H1 (cell line): ENCODE results near the gene MRPL50. TPM values are rescaled to one million over a fixed set of nuclear protein-coding genes. Genes with fewer than 3 reads are reported as not detected.

ENCODE experiments used
- CTCF ChIA-PET: fragments of 300-600 bp; sonication (Branson Sonifier 250); formaldehyde crosslinking; loops from one replicate; lab custom pipeline; 2021; ENCODE audit not compliant: partially characterized antibody; lab: Charles Lee
- POLR2A ChIA-PET: fragments of 300-600 bp; sonication (Branson Sonifier 250); formaldehyde crosslinking; loops from one replicate; lab custom pipeline; 2021; ENCODE audit warnings: inconsistent platforms; ENCODE audit not compliant: partially characterized antibody; lab: Charles Lee
- DNase-seq, 2 experiments: peaks; one replicate each; pipeline versions ENCODE4 v3.0.0 to v3.0.0-alpha.2; 2010 to 2022; ENCODE audit warnings: low spot score in 2 of 2, low read depth in 1 of 2, mixed read lengths in 1 of 2
- FAIRE-seq: peaks from 2 replicates; lab custom pipeline; 2011; peaks lifted over from hg19 to GRCh38; lab: Jason Lieb, UNC
- H2AFZ ChIP-seq: 2 replicates; pipeline ENCODE4 v1.8.1; 2012; ENCODE audit warnings: low read length, inconsistent platforms
- H2AK5ac ChIP-seq: 2 replicates; pipeline ENCODE4 v1.6.1; 2013; ENCODE audit warnings: low read depth, low read length
- H2BK120ac ChIP-seq: replicated peaks from 2 replicates; pipeline ENCODE3; 2013; ENCODE audit warnings: low read depth, low read length, inconsistent platforms
- H2BK12ac ChIP-seq: 2 replicates; pipeline ENCODE4 v1.6.1; 2013; ENCODE audit warnings: low read depth, low read length
- H2BK15ac ChIP-seq: 2 replicates; pipeline ENCODE4 v1.6.1; 2013; ENCODE audit warnings: low read length
- H2BK20ac ChIP-seq: 2 replicates; pipeline ENCODE4 v1.6.1; 2013; ENCODE audit warnings: low read length
- H2BK5ac ChIP-seq: 2 replicates; pipeline ENCODE4 v1.6.1; 2013; ENCODE audit warnings: low read depth, low read length
- H3K14ac ChIP-seq: 2 replicates; pipeline ENCODE4 v1.6.1; 2013; ENCODE audit warnings: inconsistent platforms; ENCODE audit not compliant: insufficient read length
- H3K18ac ChIP-seq: 2 replicates; pipeline ENCODE4 v1.6.1; 2013; ENCODE audit warnings: low read length; ENCODE audit errors: extremely low read depth
- H3K23ac ChIP-seq: 2 replicates; pipeline ENCODE4 v1.6.1; 2013; ENCODE audit warnings: inconsistent platforms; ENCODE audit not compliant: insufficient read length
- H3K23me2 ChIP-seq: 2 replicates; pipeline ENCODE4 v1.6.1; 2013; ENCODE audit warnings: low read depth, low read length
- H3K27ac ChIP-seq: 2 replicates; pipeline ENCODE4 v1.6.1; 2011; ENCODE audit warnings: low read depth, low read length, inconsistent platforms
- H3K27me3 ChIP-seq, 4 experiments: replicated peaks in 1 of 4; 1 replicate in 1 of 4; 2 replicates in 3 of 4; pipeline versions ENCODE4 v1.6.1 to v1.8.1; 2011 to 2013; ENCODE audit warnings: low read length in 3 of 4, mild to moderate bottlenecking in 3 of 4, inconsistent platforms in 2 of 4, mixed read lengths in 2 of 4, moderate library complexity in 1 of 4; ENCODE audit not compliant: control insufficient read depth in 3 of 4, insufficient read depth in 3 of 4; ENCODE audit errors: extremely low read depth in 1 of 4
- H3K36me3 ChIP-seq, 4 experiments: 2 replicates each; pipeline versions ENCODE4 v1.6.1 to v1.8.1; 2011 to 2013; ENCODE audit warnings: mild to moderate bottlenecking in 4 of 4, low read length in 3 of 4, moderate library complexity in 2 of 4, control low read depth in 1 of 4, inconsistent platforms in 1 of 4; ENCODE audit not compliant: insufficient read depth in 4 of 4, control insufficient read depth in 2 of 4
- H3K4ac ChIP-seq: replicated peaks from 2 replicates; pipeline ENCODE3; 2013; ENCODE audit warnings: low read length, low read depth, mixed read lengths, inconsistent platforms; ENCODE audit not compliant: insufficient read length
- H3K4me1 ChIP-seq, 4 experiments: replicated peaks in 1 of 4; 1 replicate in 1 of 4; 2 replicates in 3 of 4; pipeline versions ENCODE4 v1.6.1 to v1.8.1; 2011 to 2013; ENCODE audit warnings: low read length in 3 of 4, inconsistent platforms in 2 of 4, mixed read lengths in 1 of 4; ENCODE audit not compliant: insufficient read depth in 4 of 4, control insufficient read depth in 3 of 4
- H3K4me2 ChIP-seq, 2 experiments: 2 replicates each; pipeline versions ENCODE4 v1.6.1 to v1.8.1; 2011 to 2013; ENCODE audit warnings: low read depth in 2 of 2, low read length in 2 of 2, control low read depth in 1 of 2, inconsistent platforms in 1 of 2, mild to moderate bottlenecking in 1 of 2; ENCODE audit not compliant: insufficient read depth in 1 of 2
- H3K4me3 ChIP-seq, 4 experiments: fragments of 200-600, 300-600 bp in 1 of 4; sonication (generic), shearing (Covaris generic), sonication (Bioruptor Twin) in 1 of 4; 2 replicates each; pipeline versions ENCODE4 v1.5.1 to v1.8.1; 2011 to 2016; ENCODE audit warnings: low read length in 4 of 4, low read depth in 3 of 4, control low read depth in 2 of 4, inconsistent platforms in 2 of 4, mild to moderate bottlenecking in 2 of 4, mixed read lengths in 1 of 4, moderate library complexity in 1 of 4; ENCODE audit not compliant: insufficient read depth in 2 of 4; ENCODE audit errors: extremely low read depth in 1 of 4
- H3K56ac ChIP-seq: replicated peaks from 2 replicates; pipeline ENCODE3; 2013; ENCODE audit warnings: low read depth, mild to moderate bottlenecking, mixed read lengths, low read length, inconsistent platforms; ENCODE audit not compliant: insufficient read length
- H3K79me1 ChIP-seq: 2 replicates; pipeline ENCODE4 v1.6.1; 2013; ENCODE audit warnings: low read depth, low read length, control low read depth
- H3K79me2 ChIP-seq, 2 experiments: 2 replicates each; pipeline versions ENCODE4 v1.6.1 to v1.8.1; 2012 to 2013; ENCODE audit warnings: low read length in 2 of 2, mild to moderate bottlenecking in 2 of 2, inconsistent platforms in 1 of 2; ENCODE audit not compliant: insufficient read depth in 2 of 2, control insufficient read depth in 1 of 2
- H3K9ac ChIP-seq, 4 experiments: replicated peaks in 1 of 4; 1 replicate in 1 of 4; 2 replicates in 3 of 4; pipeline versions ENCODE4 v1.6.1 to v1.8.1; 2011 to 2013; ENCODE audit warnings: low read depth in 3 of 4, low read length in 3 of 4, control low read depth in 2 of 4, mild to moderate bottlenecking in 2 of 4, moderate library complexity in 2 of 4, inconsistent platforms in 1 of 4; ENCODE audit errors: extremely low read depth in 1 of 4
- H3K9me3 ChIP-seq, 2 experiments: 2 replicates each; pipeline versions ENCODE4 v1.6.1 to v1.8.1; 2012 to 2013; ENCODE audit warnings: mild to moderate bottlenecking in 2 of 2, moderate library complexity in 2 of 2, control low read depth in 1 of 2, inconsistent platforms in 1 of 2, low read depth in 1 of 2, low read length in 1 of 2, mixed read lengths in 1 of 2; ENCODE audit not compliant: insufficient read depth in 2 of 2
- H4K20me1 ChIP-seq, 2 experiments: replicated peaks in 1 of 2; 2 replicates each; pipeline versions ENCODE3 to v1.8.1; 2011 to 2013; ENCODE audit warnings: inconsistent platforms in 2 of 2, low read length in 2 of 2, mild to moderate bottlenecking in 1 of 2; ENCODE audit not compliant: insufficient read depth in 2 of 2, control insufficient read depth in 1 of 2
- H4K5ac ChIP-seq: 2 replicates; pipeline ENCODE4 v1.6.1; 2013; ENCODE audit warnings: low read length, low read depth, mixed read lengths, inconsistent platforms; ENCODE audit not compliant: insufficient read length
- H4K8ac ChIP-seq: 2 replicates; pipeline ENCODE4 v1.8.0; 2013; ENCODE audit warnings: mild to moderate bottlenecking, moderate library complexity, low read length, inconsistent platforms; ENCODE audit not compliant: insufficient read depth; ENCODE audit errors: extremely low read depth
- H4K91ac ChIP-seq: replicated peaks from 2 replicates; pipeline ENCODE3; 2013; ENCODE audit warnings: low read length, mixed read lengths, inconsistent platforms; ENCODE audit not compliant: insufficient read length
- ATF2 ChIP-seq: IDR thresholded peaks from 2 replicates; pipeline ENCODE4 v1.6.1; 2012; ENCODE audit warnings: low read length, inconsistent platforms
- BACH1 ChIP-seq: IDR thresholded peaks from 2 replicates; pipeline ENCODE4 v1.6.1; 2012; ENCODE audit warnings: low read length, improper control_type of control experiment
- BRCA1 ChIP-seq: IDR thresholded peaks from 2 replicates; pipeline ENCODE4 v1.6.1; 2012; ENCODE audit warnings: low read depth, low read length, improper control_type of control experiment
- CEBPB ChIP-seq: IDR thresholded peaks from 2 replicates; pipeline ENCODE4 v1.6.1; 2012; ENCODE audit warnings: low read depth, low read length
- CHD1 ChIP-seq: IDR thresholded peaks from 2 replicates; pipeline ENCODE4 v1.6.1; 2012; ENCODE audit warnings: low read depth, low read length, improper control_type of control experiment
- FOSL1 ChIP-seq: IDR thresholded peaks from 2 replicates; pipeline ENCODE4 v1.6.1; 2011; ENCODE audit warnings: mild to moderate bottlenecking, low read depth, low read length, moderate library complexity; ENCODE audit not compliant: insufficient read depth
- HDAC6 ChIP-seq: IDR thresholded peaks from one replicate; pipeline ENCODE4 v1.7.1; 2012; ENCODE audit warnings: low read depth, mild to moderate bottlenecking, inconsistent platforms, low read length, moderate library complexity
- JUN ChIP-seq: IDR thresholded peaks from 2 replicates; pipeline ENCODE4 v1.6.1; 2011; ENCODE audit warnings: low read depth, mild to moderate bottlenecking, improper control_type of control experiment, low read length
- JUND ChIP-seq: IDR thresholded peaks from 2 replicates; pipeline ENCODE4 v1.6.1; 2011; ENCODE audit warnings: mild to moderate bottlenecking, improper control_type of control experiment, low read length
- KDM4A ChIP-seq: IDR thresholded peaks from one replicate; pipeline ENCODE4 v1.7.1; 2012; ENCODE audit warnings: low read depth, mild to moderate bottlenecking, moderate library complexity, low read length, inconsistent platforms; ENCODE audit not compliant: severe bottlenecking
- POLR2A ChIP-seq, 2 experiments: IDR thresholded peaks; 1 replicate in 1 of 2; 2 replicates in 1 of 2; pipeline ENCODE4 v1.6.1; 2011; ENCODE audit warnings: low read depth in 2 of 2, low read length in 2 of 2, mild to moderate bottlenecking in 2 of 2; ENCODE audit errors: control extremely low read depth in 1 of 2
- SIN3A ChIP-seq, 2 experiments: IDR thresholded peaks in 1 of 2; conservative IDR thresholded peaks in 1 of 2; 2 replicates each; pipeline ENCODE4 v1.6.1; 2011 to 2012; ENCODE audit warnings: low read length in 2 of 2, improper control_type of control experiment in 1 of 2, low read depth in 1 of 2, mild to moderate bottlenecking in 1 of 2
- SUZ12 ChIP-seq: fragments of 200-600 bp; sonication (generic); IDR thresholded peaks from 2 replicates; pipeline ENCODE4 v1.6.1; 2012; ENCODE audit warnings: mild to moderate bottlenecking, inconsistent platforms, low read length, moderate library complexity, mixed read lengths
- TBP ChIP-seq: IDR thresholded peaks from 2 replicates; pipeline ENCODE4 v1.6.1; 2011; ENCODE audit warnings: low read depth, low read length, improper control_type of control experiment
- WGBS, 2 experiments: shearing (Covaris generic) in 1 of 2; methylation state at CpG; one replicate each; pipeline versions ENCODE4 v1.1.6 to v1.1.7; 2013 to 2015; ENCODE audit warnings: low lambda C conversion rate in 2 of 2, mixed read lengths in 2 of 2, inconsistent platforms in 1 of 2, low coverage in 1 of 2, missing lambda C conversion rate in 1 of 2; ENCODE audit not compliant: insufficient replicate concordance in 2 of 2, insufficient coverage in 1 of 2, insufficient read length in 1 of 2; ENCODE audit errors: extremely low coverage in 1 of 2, missing lambda C conversion rate in 1 of 2; 5-methylcytosine and 5-hydroxymethylcytosine counted together
- polyA plus RNA-seq, 7 experiments: library from polyadenylated mRNA; depleted of rRNA in 3 of 7; stranded (reverse) in 5 of 7; unstranded in 2 of 7; fragments of >200 nt in 5 of 7; fragments of 200-250 nt in 2 of 7; gene quantifications; 1 replicate in 5 of 7; 2 replicates in 1 of 7; 4 replicates in 1 of 7; pipeline versions ENCODE4 v1.2.1 to v1.2.3, GENCODE V29; 2011 to 2013; ENCODE audit warnings: missing spikeins in 2 of 7, mixed read lengths in 2 of 7
- total RNA-seq: library from RNA; stranded (reverse); fragmentation: NEBNext Ultra II Directional; extraction: Animal tissue kit (Norgen Biotek cat#: 25700); gene quantifications from 2 replicates; pipeline ENCODE4 v1.2.1, GENCODE V29; 2021

Gene MRPL50
- total and polyA plus RNA-seq, 2 of the 8 experiments (the other 6 are each of a cell fraction or from before 2014, with no cell fraction given): 17.8 to 25.1 TPM

GRCh38 chr9:101434998-101435397 is 36.6 kb upstream of the MRPL50 start:
- Histone ChIP-seq H4K8ac (no peak overlapping the region), H3K23me2 (no peaks in the 10 kb centered on the region), H3K18ac (no peak overlapping the region), H3K79me1 (no peaks in the 10 kb centered on the region), H2AFZ (no peak overlapping the region), H3K27ac (no peak overlapping the region), H3K4me3 (no peak overlapping the region), H3K4ac (no peak overlapping the region), H3K4me2 (no peak overlapping the region), H3K27me3 (no peaks in the 10 kb centered on the region), H2AK5ac (no peak overlapping the region), H3K23ac (no peak overlapping the region), H3K79me2 (no peaks in the 10 kb centered on the region), H4K91ac (no peak overlapping the region), H3K36me3 (no peaks in the 10 kb centered on the region), H2BK120ac (no peak overlapping the region), H3K14ac (no peak overlapping the region), H4K20me1 (no peaks in the 10 kb centered on the region), H4K5ac (no peak overlapping the region), H2BK20ac (no peak overlapping the region), H2BK15ac (no peak overlapping the region), H2BK12ac (no peak overlapping the region), H3K56ac (no peak overlapping the region), H3K4me1 (no peaks in the 10 kb centered on the region), H3K9me3 (no peaks in the 10 kb centered on the region), H3K9ac (no peak overlapping the region), H2BK5ac (no peak overlapping the region)
- 90% methylated on average over 3 of the region's 3 CpGs; no CpG with 5 or more reads in 1 of the 2 experiments for WGBS, 2 experiments
- FAIRE-seq (no peak), DNase-seq (no peak)
- ChIA-PET POLR2A (interaction anchor here (0.6 to 1.2 kb wide), 3 partner anchors 8 to 26 kb away, joined by 3 to 5 read pairs (median 3); no protein-coding TSS in a partner anchor), CTCF (interaction anchor here (0.7 to 1.3 kb wide), 2 partner anchors 14 to 24 kb away, joined by 3 to 6 read pairs; no protein-coding TSS in a partner anchor)
- TF ChIP-seq ATF2 (no peak), CHD1 (no peak), KDM4A (no peak), SUZ12 (no peak), BACH1 (no peak), JUND (no peak), HDAC6 (no peak), CEBPB (no peak), POLR2A (IDR thresholded peaks at IDR 0.05; ENCODE audit: control extremely low read depth in 1 of 2, low read depth in 2 of 2, low read length in 2 of 2) (no peak), FOSL1 (no peak), TBP (no peak), BRCA1 (no peak), JUN (no peak), SIN3A (conservative IDR thresholded peaks at IDR 0.05 in 1 of 2, IDR thresholded peaks at IDR 0.05 in 1 of 2; ENCODE audit: low read depth in 1 of 2, low read length in 2 of 2) (no peak)
